ENCODE data around the gene YLPM1.

YLPM1 gene

DNA sequence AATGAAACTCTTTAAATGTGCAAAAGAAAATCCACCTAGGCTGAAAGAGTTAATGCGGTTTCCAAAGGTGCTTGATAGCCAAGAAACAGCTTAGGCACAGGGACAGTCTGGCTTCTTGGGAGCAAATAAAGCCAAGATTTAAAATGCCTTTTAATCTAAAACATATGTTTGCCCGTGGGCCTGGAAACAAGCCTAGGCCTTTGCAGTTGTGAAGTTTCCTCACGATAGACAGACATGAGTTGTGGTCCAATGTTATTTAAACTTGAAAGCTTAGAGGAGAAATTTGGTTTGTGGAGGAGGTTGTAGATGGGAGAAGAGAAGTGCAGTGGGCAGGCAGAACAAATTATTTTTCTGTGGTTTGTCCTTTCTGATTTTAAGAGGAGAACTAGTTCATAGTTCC, 83.1 kb downstream of the YLPM1 start:
- no peak for DNase-seq

DNA sequence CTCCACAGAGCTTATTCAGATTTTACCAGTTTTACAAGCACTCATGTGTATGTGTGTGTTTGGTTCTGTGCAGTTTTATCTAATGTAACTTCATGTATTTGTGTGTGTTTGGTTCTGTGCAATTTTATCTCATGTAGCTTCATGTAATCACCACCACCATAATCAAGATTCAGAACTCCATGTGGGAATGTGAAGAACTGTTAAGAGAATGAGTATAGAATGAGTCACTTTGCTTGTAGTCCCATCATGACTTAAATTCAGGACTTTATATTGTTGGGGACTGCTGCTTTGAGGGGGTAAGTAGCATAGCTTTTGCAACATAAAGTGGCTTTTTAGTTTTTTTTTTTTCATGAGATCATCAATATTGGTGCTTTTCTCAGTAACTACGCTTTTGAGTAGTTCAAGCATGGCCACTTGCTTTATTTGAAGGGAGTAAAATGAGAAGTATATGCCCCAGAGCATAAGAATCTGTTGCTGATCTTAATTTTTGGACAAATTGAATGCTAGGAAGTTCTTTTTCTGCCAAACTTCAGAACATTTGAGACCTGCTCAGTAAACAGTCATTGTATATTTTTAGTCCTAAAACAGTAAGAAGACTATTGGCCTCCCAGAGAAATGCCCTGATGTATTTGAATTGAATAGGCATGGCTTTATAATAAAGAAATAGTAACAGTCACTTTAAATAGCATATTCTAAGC, 84.0 kb downstream of the YLPM1 start:
- no peak for DNase-seq

DNA sequence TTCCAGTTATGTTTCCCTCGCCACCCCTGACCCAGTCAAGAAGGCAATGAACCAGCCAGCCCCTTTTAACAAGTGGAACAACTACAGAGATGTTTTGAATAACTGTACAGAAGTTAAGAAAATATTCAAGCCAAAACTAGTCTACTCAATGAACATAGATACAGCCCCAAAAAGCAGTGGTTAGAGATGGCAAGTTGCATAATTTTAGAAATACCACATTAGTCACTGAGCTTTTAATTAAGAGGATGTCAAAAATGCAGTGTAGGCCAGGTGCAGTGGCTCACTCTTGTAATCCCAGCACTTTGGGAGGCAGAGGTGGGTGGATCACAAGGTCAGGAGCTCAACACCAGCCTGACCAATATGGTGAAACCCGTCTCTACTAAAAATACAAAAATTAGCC, 85.7 kb downstream of the YLPM1 start:
- DNase-seq, result no peak

DNA sequence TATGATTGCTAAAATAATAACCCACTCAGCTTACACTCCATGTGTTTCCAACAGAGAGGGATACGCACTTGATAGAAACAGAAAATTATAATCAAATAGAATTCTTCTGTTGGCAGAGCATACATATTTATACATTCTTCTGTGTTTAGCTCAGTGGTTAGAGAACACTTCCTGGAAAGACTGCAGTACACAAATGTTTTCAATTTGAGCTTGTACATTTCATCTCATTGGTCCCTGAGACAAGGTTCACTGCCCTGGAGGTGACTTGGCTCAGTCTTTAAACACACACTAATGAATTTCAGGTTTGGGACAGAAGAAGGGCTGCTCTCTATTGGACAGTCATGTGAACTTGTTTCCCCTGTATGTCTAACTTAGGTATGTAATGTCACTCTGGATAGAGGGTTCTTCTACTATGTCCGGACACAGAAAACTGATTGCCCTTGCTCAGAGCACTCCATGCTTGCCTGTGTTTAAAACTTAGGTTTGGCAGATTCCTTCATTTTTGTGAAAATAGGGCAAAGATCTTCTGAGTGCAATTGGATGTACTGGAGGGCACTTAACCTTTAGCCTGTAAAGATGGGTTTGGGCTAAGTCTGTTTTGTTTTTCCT, 89.9 kb downstream of the YLPM1 start:
- DNase-seq, result no peak

DNA sequence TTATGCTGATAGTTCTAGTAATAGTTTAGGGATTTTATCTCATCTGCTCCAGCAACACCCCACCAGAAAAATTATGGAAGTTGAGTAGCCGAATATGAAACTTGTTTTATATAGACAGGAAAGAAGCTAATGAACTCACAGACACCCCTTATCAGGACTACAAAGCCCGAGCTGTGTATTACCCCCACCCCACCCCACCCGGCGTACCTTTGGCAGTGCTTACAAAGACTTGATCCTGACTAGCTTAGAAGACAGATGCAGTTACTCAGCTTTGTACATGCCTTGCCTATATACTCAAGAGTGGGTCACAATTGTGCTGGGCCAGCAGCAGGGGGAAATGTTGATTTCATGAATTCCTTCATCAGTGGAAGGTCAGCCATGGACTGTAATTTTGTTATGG, 90.5 kb downstream of the YLPM1 start:
- no peak for DNase-seq

DNA sequence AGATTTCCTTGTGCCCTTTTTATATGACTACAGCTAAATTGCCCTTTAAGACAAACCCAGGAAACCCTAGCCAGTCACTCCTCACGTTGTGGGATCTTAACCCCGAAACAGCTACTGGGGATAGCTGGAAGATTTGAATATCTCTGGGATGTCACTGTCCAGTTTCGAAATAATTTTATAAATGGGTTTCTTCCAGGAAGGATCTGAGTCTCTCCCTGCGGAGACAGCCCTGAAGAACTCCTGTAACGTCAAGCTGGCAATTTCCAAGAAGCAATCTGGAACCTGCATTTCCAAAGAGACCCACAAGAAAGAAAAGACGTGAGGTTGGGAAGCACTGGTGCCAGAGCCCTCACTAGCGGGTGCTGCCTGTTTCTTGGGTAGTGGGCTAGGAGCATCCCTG, 91.9 kb downstream of the YLPM1 start:
- DNase-seq, result no peak

DNA sequence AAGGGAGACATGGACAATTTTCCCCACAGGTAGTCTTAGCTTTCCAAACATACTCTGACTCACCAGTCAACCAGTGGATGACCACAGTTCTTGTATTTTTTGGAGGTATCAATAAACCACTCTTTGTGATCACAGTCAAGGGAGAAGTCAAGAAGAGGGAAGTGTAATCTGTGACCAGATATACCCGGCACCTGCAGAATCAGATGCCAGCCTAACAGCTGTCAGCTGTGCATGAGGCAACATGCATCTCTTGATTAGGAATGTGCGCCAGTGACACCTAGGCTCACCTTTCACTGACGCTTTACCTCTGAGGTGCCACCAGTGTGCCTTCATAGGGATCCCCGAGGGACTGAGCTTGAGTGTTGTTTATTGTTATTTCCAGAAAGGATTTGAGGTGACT, 92.8 kb downstream of the YLPM1 start:
- peak; percentile 50 for DNase-seq

DNA sequence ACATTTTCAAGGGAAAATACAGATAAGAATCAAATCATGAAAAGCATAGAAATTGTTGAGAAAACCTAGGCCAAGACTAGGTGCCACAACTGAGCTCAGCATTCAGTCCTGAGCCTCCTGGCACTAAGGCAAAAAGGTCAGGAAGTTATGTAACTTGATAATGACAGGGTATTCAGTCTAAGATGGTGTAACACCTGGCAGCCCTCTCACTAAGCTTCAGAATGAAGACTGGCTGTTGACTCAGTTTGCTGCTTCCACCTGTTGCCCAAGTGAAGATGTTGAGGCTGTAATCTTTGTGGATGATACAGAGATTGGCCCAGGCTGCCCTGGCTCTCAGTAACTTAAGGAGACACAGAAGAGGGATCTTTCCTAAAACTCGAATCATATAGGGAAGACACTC, 93.2 kb downstream of the YLPM1 start:
- DNase-seq, result peak; percentile 56

DNA sequence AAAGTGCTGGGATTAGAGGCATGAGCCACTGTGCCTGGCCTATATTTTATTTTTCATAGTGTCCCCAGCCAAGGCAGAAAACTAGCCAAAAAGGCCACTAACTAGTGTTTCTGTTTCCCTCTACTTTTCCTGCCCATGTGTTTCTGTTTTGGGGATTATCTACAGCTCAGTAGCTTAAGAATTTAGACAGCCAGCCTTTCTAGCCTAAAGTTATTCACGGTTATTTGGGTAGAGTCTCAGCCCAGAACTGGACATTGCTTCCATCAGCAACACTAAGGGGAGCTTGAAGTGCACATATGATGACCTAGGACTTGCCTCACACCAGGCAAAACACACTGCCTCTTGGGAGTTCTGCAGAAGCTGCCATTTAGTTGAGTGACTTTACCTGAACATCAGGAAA, 94.9 kb downstream of the YLPM1 start:
- DNase-seq, result no peak

DNA sequence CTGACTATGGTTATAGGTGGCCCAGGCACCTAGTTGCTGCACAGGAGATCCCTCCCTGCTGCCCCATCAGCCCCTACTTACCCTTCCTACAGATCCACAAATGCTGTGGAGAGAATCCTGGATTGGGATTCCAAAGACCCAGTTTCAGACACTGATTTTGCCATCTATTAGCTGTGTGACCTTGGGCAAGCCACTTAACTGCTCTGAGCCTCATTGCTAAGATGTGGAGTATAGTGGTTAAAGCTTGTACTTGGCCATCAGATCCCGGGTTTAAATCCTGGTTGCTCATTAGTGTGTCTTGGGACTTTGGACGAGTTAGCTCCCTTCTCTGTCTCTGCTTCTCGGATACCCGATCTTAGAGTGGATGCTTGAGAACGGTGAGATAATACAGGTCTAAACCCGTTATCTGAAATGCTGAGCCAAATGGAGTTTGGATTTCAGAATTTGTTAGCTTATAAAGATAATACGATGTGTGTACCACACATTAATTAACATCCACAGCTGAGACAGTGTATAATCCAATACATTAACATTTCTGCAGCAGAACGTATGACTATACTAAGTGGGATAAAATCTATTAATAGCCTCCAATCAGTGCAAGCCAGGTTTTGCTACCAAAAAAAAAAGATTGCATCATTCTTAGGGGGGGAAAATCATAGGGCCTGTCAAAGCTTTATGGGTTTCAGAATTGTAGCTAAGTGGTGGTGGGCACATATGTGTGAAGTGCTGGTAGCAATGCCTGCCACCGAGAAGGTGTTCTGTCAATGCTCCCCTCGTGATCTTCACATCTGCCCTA, 96.8 kb downstream of the YLPM1 start:
- no peak for DNase-seq

DNA sequence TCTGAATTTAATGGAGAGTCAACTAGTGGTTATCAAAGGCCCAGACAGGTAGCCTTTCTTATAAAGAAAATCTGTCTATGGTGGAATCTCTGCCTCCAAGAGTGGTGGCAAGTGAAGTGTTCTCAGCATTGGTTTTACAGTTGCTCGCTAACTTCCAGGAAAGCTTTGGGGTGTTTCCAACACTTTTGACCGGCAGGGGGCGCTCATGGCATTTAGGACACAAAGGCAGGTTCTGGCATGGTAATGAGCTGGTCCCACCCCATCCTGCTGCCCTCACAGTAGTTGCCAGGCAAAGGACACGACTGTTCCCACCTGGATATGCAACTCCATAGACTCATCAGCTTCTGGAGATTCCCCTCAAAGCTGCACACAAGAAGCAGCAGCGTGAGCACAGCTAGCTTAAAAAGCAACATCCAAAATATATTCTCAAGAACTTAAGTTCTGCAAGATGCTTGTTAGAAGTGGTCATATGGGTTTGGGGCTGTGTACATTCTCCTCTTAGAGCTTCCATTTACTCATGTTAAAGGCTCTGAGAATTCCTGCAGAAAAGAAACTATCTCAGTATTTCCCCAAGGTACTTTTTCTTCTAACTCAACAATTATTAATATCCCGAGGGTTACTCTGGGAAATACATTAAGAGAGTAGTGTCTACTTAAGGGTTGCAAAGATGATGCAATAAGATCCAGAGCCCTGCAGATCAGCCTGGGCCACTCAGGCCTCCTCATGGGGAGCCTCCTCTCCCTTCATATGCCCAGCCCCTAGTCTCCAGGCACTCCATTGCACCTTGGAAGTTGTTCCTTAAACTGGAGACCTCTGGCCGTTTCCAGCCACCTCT, 98.0 kb downstream of the YLPM1 start:
- peak; percentile 74 for DNase-seq

DNA sequence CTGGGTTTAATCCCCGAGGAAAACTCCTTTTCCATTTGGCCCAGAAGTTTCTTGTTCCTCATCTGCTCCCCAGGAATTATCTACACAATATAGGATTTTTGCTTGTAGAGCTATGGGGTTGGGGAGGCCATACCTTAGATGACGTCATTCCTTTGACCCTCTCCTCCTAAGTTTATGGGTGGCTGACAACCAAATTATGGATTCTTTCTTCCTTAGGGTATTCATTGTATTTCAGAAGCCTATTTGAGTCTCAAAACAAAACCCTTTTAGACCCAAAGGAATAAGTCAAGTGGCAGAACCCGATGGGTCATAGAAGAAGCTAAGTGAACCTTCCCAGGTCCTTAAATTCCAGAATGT, 98.6 kb downstream of the YLPM1 start:
- no peak for DNase-seq

DNA sequence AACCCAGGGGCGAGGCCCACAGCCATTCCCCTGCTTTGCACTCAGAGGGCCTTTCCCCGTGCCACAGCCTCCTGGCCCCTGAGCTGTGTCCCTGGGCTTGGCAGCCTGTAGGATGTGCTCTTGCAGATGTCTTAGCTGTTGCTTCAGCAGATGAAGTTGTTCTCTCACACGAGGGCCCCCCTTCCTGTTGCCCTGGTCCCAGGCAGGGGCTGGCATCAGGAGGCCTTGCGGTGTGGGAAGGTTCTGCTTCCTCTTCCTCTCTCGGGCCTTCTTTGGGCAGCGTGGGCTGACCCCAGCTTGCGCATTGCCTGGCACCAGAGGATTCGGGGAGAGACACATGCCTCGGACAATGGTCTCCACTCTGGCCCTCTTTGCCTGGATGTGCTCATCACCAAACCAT, 100.2 kb downstream of the YLPM1 start:
- DNase-seq, result no peak

DNA sequence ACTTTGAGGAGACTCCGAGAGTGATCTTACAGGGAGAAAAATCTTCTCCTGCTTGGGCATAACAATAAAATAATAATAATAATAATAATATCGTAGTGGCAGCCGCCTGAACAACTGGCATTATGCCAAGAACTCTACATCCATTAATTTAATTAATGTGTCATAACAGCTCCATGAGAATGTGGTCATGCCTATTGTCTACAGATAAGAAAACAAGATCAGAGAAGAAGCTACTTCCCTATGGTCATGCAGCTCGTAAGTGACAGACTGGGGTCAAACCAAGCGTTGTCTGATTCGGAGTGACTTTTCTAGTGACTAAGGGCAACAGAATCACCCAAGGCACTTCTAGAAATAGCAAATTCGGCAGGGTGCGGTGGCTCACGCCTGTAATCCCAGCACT, 101.1 kb downstream of the YLPM1 start:
- DNase-seq, result no peak

DNA sequence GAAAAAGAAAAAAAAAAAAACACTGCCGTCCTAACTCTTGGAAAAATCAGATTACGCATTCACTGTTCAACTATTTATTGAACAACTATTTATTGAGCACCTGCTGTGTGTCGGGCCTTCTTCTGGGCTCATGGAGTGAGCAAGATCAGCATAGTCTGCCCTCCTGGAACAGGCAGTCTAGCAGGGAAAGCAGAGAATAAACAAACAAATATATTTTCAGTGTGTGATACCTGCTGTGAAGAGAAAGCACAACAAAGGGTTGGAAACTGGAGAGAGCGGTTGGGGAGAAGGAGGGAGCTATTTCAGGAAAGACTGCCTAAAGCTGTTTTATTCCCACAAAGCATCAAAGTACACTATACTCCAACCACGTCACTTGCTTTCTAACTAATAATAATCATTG, 102.0 kb downstream of the YLPM1 start:
- DNase-seq, result no peak

DNA sequence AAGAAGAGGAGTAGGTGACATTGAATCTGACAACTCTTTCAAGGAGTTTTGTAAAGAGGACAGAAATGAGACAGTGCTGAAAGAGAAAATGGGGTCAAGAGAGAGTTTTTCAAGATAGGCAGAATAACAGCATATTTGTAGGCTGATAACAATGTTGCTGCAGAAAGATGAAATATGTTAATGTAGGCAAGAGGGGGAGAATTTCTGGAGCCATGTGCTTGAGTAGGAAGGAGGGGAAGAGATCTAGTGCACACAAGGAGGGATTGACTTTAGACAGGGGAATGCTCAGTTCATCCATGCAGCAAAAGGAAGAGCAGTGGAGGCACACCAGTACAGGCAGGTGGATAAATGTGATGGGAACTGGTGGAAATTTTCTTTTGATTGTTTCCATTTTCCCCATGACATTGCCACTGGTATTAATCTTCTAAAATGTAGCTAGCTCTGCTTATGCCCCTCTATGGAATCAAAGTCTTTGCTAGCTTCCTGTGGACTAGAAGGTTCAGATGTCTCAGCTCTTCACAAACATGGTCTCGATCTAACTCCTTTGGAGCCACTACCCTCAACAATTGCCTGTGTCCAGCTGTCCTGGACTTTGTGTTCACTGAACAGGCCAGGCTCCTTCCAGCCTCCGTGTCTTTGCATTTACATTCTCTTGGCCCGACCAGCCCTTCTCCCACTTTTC, 103.7 kb downstream of the YLPM1 start:
- no peak for DNase-seq

DNA sequence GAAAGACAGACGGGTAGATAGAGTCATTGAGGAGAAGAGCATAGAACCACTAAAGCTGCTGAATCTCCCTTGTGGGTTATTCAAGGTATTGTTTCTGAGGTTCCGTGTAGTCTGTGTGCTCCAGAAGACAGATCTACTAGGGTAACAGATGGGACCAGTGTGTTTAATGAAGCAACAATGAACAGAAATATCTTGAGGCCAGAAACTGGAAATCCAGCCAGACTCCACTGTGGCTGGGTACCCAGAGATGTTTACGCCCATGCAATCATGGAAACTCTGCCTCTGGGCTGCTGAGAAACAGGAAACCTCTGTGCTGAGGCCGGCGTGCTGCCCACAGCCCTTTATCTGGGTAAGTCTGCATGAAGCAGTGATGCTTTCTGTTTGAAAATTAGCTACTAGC, 104.6 kb downstream of the YLPM1 start:
- no peak for DNase-seq

DNA sequence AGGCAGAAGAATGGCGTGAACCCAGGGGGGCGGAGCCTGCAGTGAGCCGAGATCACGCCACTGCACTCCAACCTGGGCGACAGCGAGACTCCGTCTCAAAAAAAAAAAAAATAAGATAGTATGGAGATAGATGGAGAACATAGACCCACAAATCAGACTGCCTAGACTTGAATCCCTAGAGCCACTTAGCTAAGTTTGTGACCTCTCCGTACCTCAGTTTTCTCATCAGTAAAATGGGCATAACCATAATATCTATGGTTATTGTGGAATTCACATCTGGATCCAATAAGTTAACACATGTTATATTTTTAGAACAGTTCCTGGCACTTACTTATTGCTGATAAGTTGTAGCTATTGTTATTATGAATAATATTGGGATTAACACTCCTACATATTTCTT, 105.6 kb downstream of the YLPM1 start:
- DNase-seq, result no peak

DNA sequence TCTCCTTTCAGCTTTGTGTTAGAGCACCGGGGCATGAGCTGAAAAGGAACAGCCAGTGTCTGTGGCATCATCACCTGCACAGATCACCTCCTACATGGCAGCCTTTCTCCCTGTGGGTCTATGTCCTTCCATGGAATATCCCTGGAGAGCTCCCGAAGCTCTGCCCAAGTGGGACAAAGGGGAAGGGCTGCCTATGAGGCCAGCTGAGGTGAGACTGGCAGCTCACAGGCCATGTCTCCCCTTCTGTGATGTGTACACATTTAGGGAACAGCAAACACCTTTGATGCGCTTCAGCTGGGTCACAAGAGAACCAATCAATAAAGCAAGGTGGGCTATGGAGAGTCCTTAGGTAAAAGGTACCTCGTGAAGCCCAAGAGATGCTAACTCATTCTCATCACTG, 108.7 kb downstream of the YLPM1 start:
- DNase-seq, result no peak

DNA sequence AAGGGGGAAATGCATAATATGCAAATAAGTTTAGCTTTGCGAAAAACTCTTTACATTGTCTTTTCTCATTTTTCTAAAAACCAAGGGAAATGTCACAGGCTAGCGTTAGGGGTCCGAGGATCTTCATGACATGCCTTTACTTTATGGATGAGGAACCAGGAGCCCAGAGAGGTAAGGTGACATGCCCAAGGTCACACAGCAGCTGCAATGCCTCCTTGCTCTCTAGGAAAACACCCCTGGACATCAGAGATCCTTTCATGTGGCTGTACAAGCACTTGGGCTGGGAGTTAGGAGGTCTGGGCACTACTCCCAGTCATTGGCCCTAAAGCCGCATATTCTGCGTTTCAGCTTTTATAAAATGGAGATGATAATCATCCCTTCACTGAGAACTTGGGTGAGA, 112.1 kb downstream of the YLPM1 start:
- DNase-seq, result no peak

DNA sequence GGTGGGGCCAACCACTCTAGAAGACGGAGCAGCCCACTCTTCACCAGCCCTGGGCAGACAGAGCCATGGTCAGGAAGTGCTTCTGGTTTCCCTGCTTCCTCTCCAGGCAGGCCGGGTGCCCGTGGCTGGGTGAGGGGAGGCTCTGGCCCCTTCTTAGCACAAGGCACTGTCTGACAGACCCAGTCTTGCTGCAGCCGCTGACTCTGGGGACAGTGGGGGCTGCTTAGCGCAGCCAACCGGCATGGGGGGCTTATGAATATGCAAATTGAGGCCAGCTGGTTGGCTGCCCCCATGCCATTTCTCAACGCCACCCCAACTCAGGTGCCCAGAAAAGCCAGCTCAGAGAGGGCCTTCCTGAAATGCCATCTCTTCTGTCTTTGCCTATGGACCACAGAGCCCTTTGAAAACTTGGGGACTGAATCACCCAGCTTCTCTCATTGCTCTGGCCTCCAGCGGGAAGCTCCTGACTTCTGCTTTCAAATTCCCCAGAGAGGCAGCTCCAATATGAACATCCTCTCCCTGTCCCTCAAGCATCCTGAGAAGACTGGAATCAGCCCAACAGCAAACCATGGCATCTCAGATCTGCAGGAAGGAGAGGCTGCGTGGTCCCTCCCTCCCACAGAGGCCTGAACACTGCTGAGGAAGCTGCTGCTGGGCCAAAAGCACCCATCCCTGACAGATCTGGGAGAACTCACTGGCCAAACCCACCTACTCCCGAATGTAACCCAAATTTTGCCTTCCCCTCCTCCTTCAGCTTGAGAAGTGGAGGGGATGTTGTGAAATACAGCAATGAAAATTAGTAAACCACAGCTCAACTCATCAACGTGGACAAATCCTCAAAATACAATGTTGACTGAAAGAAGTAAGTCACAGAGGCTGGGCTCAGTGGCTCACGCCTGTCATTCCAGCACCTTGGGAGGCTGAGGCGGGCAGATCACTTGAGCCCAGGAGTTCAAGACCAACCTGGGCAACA, 113.1 kb downstream of the YLPM1 start, which contains the start of gene PROX2:
Gene PROX2, minus strand, starts transcription at position 205 of the 973 bp plus-strand sequence. CDS start 12,311 bp downstream, outside the sequence.
- DNase-seq, result no peak

Measured in NCI-H510A treated with DMSO at 0.1 percent for 48 hours (cell line).